Measurements from ENCODE around the gene MLXIP.

DNA sequence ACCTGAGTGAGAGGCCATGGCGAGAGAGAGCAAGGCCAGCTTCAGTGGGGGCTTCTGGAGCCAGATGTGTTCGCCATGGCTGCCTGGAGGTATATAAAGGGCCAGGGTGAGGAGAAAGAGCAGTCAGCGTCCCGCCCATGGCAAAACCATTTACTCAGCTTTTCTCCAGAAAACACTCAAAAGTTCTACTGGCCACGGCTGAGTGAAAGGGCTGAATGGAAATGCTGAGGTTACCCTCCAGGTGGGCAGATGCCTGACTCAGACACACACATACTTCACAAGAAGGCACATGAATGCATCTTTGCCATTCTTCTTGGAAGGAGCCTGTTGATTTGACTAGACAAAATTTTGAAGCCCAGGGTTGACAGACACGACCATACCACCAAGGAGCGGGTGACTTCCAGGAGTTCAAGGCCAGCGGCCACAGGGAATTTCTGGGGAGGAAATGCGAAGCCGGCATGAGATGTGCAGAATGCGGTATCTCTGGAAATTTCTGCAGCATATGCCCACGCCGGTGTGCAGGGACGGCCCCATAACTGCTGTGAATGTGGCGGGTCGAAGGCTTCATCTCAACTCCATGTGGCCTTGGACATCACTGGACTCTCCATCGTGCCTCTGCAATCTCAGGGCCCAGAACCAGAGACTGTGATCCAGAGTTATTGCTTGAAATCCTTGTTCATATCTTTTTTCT lies 95.7 kb downstream of the MLXIP start, which contains the start of gene IL31:
- TF ChIP-seq SIN3A (IDR thresholded peaks at IDR 0.05; ENCODE audit: borderline replicate concordance, insufficient read depth, low read length) (no peak), POLR2AphosphoS5 (IDR thresholded peaks at IDR 0.05; ENCODE audit: low read depth, low read length) (no peak), TAF1 (IDR thresholded peaks at IDR 0.05; ENCODE audit: borderline replicate concordance, insufficient read depth, low read length) (no peak)
- TF ChIP-seq, protein P1, sequence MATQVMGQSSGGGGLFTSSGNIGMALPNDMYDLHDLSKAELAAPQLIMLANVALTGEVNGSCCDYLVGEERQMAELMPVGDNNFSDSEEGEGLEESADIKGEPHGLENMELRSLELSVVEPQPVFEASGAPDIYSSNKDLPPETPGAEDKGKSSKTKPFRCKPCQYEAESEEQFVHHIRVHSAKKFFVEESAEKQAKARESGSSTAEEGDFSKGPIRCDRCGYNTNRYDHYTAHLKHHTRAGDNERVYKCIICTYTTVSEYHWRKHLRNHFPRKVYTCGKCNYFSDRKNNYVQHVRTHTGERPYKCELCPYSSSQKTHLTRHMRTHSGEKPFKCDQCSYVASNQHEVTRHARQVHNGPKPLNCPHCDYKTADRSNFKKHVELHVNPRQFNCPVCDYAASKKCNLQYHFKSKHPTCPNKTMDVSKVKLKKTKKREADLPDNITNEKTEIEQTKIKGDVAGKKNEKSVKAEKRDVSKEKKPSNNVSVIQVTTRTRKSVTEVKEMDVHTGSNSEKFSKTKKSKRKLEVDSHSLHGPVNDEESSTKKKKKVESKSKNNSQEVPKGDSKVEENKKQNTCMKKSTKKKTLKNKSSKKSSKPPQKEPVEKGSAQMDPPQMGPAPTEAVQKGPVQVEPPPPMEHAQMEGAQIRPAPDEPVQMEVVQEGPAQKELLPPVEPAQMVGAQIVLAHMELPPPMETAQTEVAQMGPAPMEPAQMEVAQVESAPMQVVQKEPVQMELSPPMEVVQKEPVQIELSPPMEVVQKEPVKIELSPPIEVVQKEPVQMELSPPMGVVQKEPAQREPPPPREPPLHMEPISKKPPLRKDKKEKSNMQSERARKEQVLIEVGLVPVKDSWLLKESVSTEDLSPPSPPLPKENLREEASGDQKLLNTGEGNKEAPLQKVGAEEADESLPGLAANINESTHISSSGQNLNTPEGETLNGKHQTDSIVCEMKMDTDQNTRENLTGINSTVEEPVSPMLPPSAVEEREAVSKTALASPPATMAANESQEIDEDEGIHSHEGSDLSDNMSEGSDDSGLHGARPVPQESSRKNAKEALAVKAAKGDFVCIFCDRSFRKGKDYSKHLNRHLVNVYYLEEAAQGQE (IDR thresholded peaks at IDR 0.05; ENCODE audit: insufficient read depth in 1 of 2, low read depth in 2 of 2, low read length in 2 of 2): no peak

All from PFSK-1 (cell line).